ENCODE results near the gene SLC10A6.

Gene SLC10A6

GRCh38 chr4:86833615-86834014 is 15.6 kb downstream of the SLC10A6 start:
- Histone ChIP-seq H3K4me1 (ENCODE audit: insufficient read depth, low read length) (no peaks in the 10 kb centered on the region), H3K9ac (ENCODE audit: low read depth, low read length) (no peak overlapping the region), H3K9me3 (ENCODE audit: control insufficient read depth, insufficient read depth, low read length) (no peaks in the 10 kb centered on the region), H3K36me3 (ENCODE audit: insufficient read depth, low read length) (no peaks in the 10 kb centered on the region)

- H3K4me1 ChIP-seq (ENCODE audit: insufficient read depth, low read length): no peaks in the 10 kb centered on the region
- no peaks in the 10 kb centered on the region for H3K36me3 ChIP-seq (ENCODE audit: insufficient read depth, low read length)
- H3K9me3 ChIP-seq (ENCODE audit: control insufficient read depth, insufficient read depth, low read length): no peaks in the 10 kb centered on the region
- no peak overlapping the region for H3K9ac ChIP-seq (ENCODE audit: low read depth, low read length)
These were observed 17.7 kb downstream of the SLC10A6 start for GRCh38 chr4:86831262-86832130.

GRCh38 chr4:86825511-86825910 is 23.7 kb downstream of the SLC10A6 start:
- Histone ChIP-seq H3K36me3 (ENCODE audit: insufficient read depth, low read length) (no peaks in the 10 kb centered on the region), H3K4me1 (ENCODE audit: insufficient read depth, low read length) (no peaks in the 10 kb centered on the region), H3K9ac (ENCODE audit: low read depth, low read length) (no peak overlapping the region)

GRCh38 chr4:86822136-86822535 is 27.0 kb downstream of the SLC10A6 start:
- Histone ChIP-seq H3K9ac (ENCODE audit: low read depth, low read length) (no peak overlapping the region), H3K9me3 (ENCODE audit: control insufficient read depth, insufficient read depth, low read length) (no peaks in the 10 kb centered on the region), H3K36me3 (ENCODE audit: insufficient read depth, low read length) (no peaks in the 10 kb centered on the region), H3K4me1 (ENCODE audit: insufficient read depth, low read length) (0 out of 2 replicates have a peak, but pooled peaks cover 7% of the 10 kb centered on the region)

More at GRCh38 chr4:86825511-86825910, 23.7 kb downstream of the SLC10A6 start:
- H3K9me3 ChIP-seq (ENCODE audit: control insufficient read depth, insufficient read depth, low read length): no peaks in the 10 kb centered on the region

GRCh38 chr4:86821151-86821550 is 28.0 kb downstream of the SLC10A6 start:
- Histone ChIP-seq H3K36me3 (ENCODE audit: insufficient read depth, low read length) (no peaks in the 10 kb centered on the region), H3K9me3 (ENCODE audit: control insufficient read depth, insufficient read depth, low read length) (no peaks in the 10 kb centered on the region), H3K9ac (ENCODE audit: low read depth, low read length) (no peak overlapping the region)

GRCh38 chr4:86819561-86819960 is 29.6 kb downstream of the SLC10A6 start:
- 0 out of 2 replicates have a peak, but pooled peaks cover 7% of the 10 kb centered on the region for H3K4me1 ChIP-seq (ENCODE audit: insufficient read depth, low read length)
- H3K9ac ChIP-seq (ENCODE audit: low read depth, low read length): no peak overlapping the region
- peaks cover 4% of the 10 kb centered on the region; the same call in 1 of the 2 replicates for H3K9me3 ChIP-seq (ENCODE audit: control insufficient read depth, insufficient read depth, low read length)

More at GRCh38 chr4:86821151-86821550, 28.0 kb downstream of the SLC10A6 start:
- 0 out of 2 replicates have a peak, but pooled peaks cover 7% of the 10 kb centered on the region for H3K4me1 ChIP-seq (ENCODE audit: insufficient read depth, low read length)

GRCh38 chr4:86818841-86819240 is 30.3 kb downstream of the SLC10A6 start:
- Histone ChIP-seq H3K4me1 (ENCODE audit: insufficient read depth, low read length) (0 out of 2 replicates have a peak, but pooled peaks cover 7% of the 10 kb centered on the region), H3K9me3 (ENCODE audit: control insufficient read depth, insufficient read depth, low read length) (peaks cover 4% of the 10 kb centered on the region; the same call in 1 of the 2 replicates), H3K36me3 (ENCODE audit: insufficient read depth, low read length) (no peaks in the 10 kb centered on the region), H3K9ac (ENCODE audit: low read depth, low read length) (no peak overlapping the region)

More at GRCh38 chr4:86819561-86819960, 29.6 kb downstream of the SLC10A6 start:
- H3K36me3 ChIP-seq (ENCODE audit: insufficient read depth, low read length): no peaks in the 10 kb centered on the region

- Histone ChIP-seq H3K9ac (ENCODE audit: low read depth, low read length) (no peak overlapping the region), H3K9me3 (ENCODE audit: control insufficient read depth, insufficient read depth, low read length) (peaks cover 4% of the 10 kb centered on the region; the same call in 1 of the 2 replicates), H3K4me1 (ENCODE audit: insufficient read depth, low read length) (0 out of 2 replicates have a peak, but pooled peaks cover 7% of the 10 kb centered on the region), H3K36me3 (ENCODE audit: insufficient read depth, low read length) (no peaks in the 10 kb centered on the region)
These were observed 31.0 kb downstream of the SLC10A6 start for GRCh38 chr4:86818211-86818610.

GRCh38 chr4:86816501-86817273 is 32.5 kb downstream of the SLC10A6 start:
- H3K36me3 ChIP-seq (ENCODE audit: insufficient read depth, low read length): no peaks in the 10 kb centered on the region
- peaks cover 4% of the 10 kb centered on the region; the same call in 1 of the 2 replicates for H3K9me3 ChIP-seq (ENCODE audit: control insufficient read depth, insufficient read depth, low read length)
- 0 out of 2 replicates have a peak, but pooled peaks cover 7% of the 10 kb centered on the region for H3K4me1 ChIP-seq (ENCODE audit: insufficient read depth, low read length)
- no peak overlapping the region for H3K9ac ChIP-seq (ENCODE audit: low read depth, low read length)

GRCh38 chr4:86815653-86816052 is 33.5 kb downstream of the SLC10A6 start:
- Histone ChIP-seq H3K4me1 (ENCODE audit: insufficient read depth, low read length) (peaks cover 10% of the 10 kb centered on the region), H3K36me3 (ENCODE audit: insufficient read depth, low read length) (peaks cover 7% of the 10 kb centered on the region; the same call in 1 of the 2 replicates), H3K9ac (ENCODE audit: low read depth, low read length) (no peak overlapping the region), H3K9me3 (ENCODE audit: control insufficient read depth, insufficient read depth, low read length) (peaks cover 4% of the 10 kb centered on the region; the same call in 1 of the 2 replicates)

GRCh38 chr4:86810847-86811246 is 38.3 kb downstream of the SLC10A6 start:
- H3K4me1 ChIP-seq (ENCODE audit: insufficient read depth, low read length): peaks cover 7% of the 10 kb centered on the region
- peaks cover 8% of the 10 kb centered on the region for H3K36me3 ChIP-seq (ENCODE audit: insufficient read depth, low read length)

GRCh38 chr4:86809809-86810208 is 39.4 kb downstream of the SLC10A6 start:
- Histone ChIP-seq H3K9me3 (ENCODE audit: control insufficient read depth, insufficient read depth, low read length) (no peaks in the 10 kb centered on the region), H3K36me3 (ENCODE audit: insufficient read depth, low read length) (peaks cover 8% of the 10 kb centered on the region), H3K4me1 (ENCODE audit: insufficient read depth, low read length) (peaks cover 7% of the 10 kb centered on the region), H3K9ac (ENCODE audit: low read depth, low read length) (no peak overlapping the region)

More at GRCh38 chr4:86810847-86811246, 38.3 kb downstream of the SLC10A6 start:
- Histone ChIP-seq H3K9me3 (ENCODE audit: control insufficient read depth, insufficient read depth, low read length) (peaks cover 4% of the 10 kb centered on the region; the same call in 1 of the 2 replicates), H3K9ac (ENCODE audit: low read depth, low read length) (no peak overlapping the region)

- H3K9ac ChIP-seq (ENCODE audit: low read depth, low read length): no peak overlapping the region
- H3K9me3 ChIP-seq (ENCODE audit: control insufficient read depth, insufficient read depth, low read length): peaks cover 2% of the 10 kb centered on the region
These were observed 58.1 kb downstream of the SLC10A6 start for GRCh38 chr4:86791126-86791525.

GRCh38 chr4:86788826-86789225 is 60.4 kb downstream of the SLC10A6 start:
- Histone ChIP-seq H3K9ac (ENCODE audit: low read depth, low read length) (no peak overlapping the region), H3K36me3 (ENCODE audit: insufficient read depth, low read length) (peaks cover 9% of the 10 kb centered on the region; the same call in 1 of the 2 replicates), H3K4me1 (ENCODE audit: insufficient read depth, low read length) (peaks cover 3% of the 10 kb centered on the region; the same call in 1 of the 2 replicates), H3K9me3 (ENCODE audit: control insufficient read depth, insufficient read depth, low read length) (peaks cover 2% of the 10 kb centered on the region)

More at GRCh38 chr4:86791126-86791525, 58.1 kb downstream of the SLC10A6 start:
- Histone ChIP-seq H3K4me1 (ENCODE audit: insufficient read depth, low read length) (peaks cover 3% of the 10 kb centered on the region; the same call in 1 of the 2 replicates), H3K36me3 (ENCODE audit: insufficient read depth, low read length) (peaks cover 7% of the 10 kb centered on the region; the same call in 1 of the 2 replicates)
